H1 (cell line): ENCODE measurements around the gene GGT6. TPM values are rescaled to one million over a fixed set of nuclear protein-coding genes. Genes with fewer than 3 reads are reported as not detected.

ENCODE experiments used
- CTCF ChIA-PET: fragments of 300-600 bp; sonication (Branson Sonifier 250); formaldehyde crosslinking; loops from one replicate; lab custom pipeline; 2021; ENCODE audit not compliant: partially characterized antibody; lab: Charles Lee
- POLR2A ChIA-PET: fragments of 300-600 bp; sonication (Branson Sonifier 250); formaldehyde crosslinking; loops from one replicate; lab custom pipeline; 2021; ENCODE audit warnings: inconsistent platforms; ENCODE audit not compliant: partially characterized antibody; lab: Charles Lee
- DNase-seq, 2 experiments: peaks; one replicate each; pipeline versions ENCODE4 v3.0.0 to v3.0.0-alpha.2; 2010 to 2022; ENCODE audit warnings: low spot score in 2 of 2, low read depth in 1 of 2, mixed read lengths in 1 of 2
- FAIRE-seq: peaks from 2 replicates; lab custom pipeline; 2011; peaks lifted over from hg19 to GRCh38; lab: Jason Lieb, UNC
- H2AFZ ChIP-seq: 2 replicates; pipeline ENCODE4 v1.8.1; 2012; ENCODE audit warnings: low read length, inconsistent platforms
- H2AK5ac ChIP-seq: 2 replicates; pipeline ENCODE4 v1.6.1; 2013; ENCODE audit warnings: low read depth, low read length
- H2BK120ac ChIP-seq: replicated peaks from 2 replicates; pipeline ENCODE3; 2013; ENCODE audit warnings: low read depth, low read length, inconsistent platforms
- H2BK12ac ChIP-seq: 2 replicates; pipeline ENCODE4 v1.6.1; 2013; ENCODE audit warnings: low read depth, low read length
- H2BK15ac ChIP-seq: 2 replicates; pipeline ENCODE4 v1.6.1; 2013; ENCODE audit warnings: low read length
- H2BK20ac ChIP-seq: 2 replicates; pipeline ENCODE4 v1.6.1; 2013; ENCODE audit warnings: low read length
- H2BK5ac ChIP-seq: 2 replicates; pipeline ENCODE4 v1.6.1; 2013; ENCODE audit warnings: low read depth, low read length
- H3K14ac ChIP-seq: 2 replicates; pipeline ENCODE4 v1.6.1; 2013; ENCODE audit warnings: inconsistent platforms; ENCODE audit not compliant: insufficient read length
- H3K18ac ChIP-seq: 2 replicates; pipeline ENCODE4 v1.6.1; 2013; ENCODE audit warnings: low read length; ENCODE audit errors: extremely low read depth
- H3K23ac ChIP-seq: 2 replicates; pipeline ENCODE4 v1.6.1; 2013; ENCODE audit warnings: inconsistent platforms; ENCODE audit not compliant: insufficient read length
- H3K23me2 ChIP-seq: 2 replicates; pipeline ENCODE4 v1.6.1; 2013; ENCODE audit warnings: low read depth, low read length
- H3K27ac ChIP-seq: 2 replicates; pipeline ENCODE4 v1.6.1; 2011; ENCODE audit warnings: low read depth, low read length, inconsistent platforms
- H3K27me3 ChIP-seq, 4 experiments: replicated peaks in 1 of 4; 1 replicate in 1 of 4; 2 replicates in 3 of 4; pipeline versions ENCODE4 v1.6.1 to v1.8.1; 2011 to 2013; ENCODE audit warnings: low read length in 3 of 4, mild to moderate bottlenecking in 3 of 4, inconsistent platforms in 2 of 4, mixed read lengths in 2 of 4, moderate library complexity in 1 of 4; ENCODE audit not compliant: control insufficient read depth in 3 of 4, insufficient read depth in 3 of 4; ENCODE audit errors: extremely low read depth in 1 of 4
- H3K36me3 ChIP-seq, 4 experiments: 2 replicates each; pipeline versions ENCODE4 v1.6.1 to v1.8.1; 2011 to 2013; ENCODE audit warnings: mild to moderate bottlenecking in 4 of 4, low read length in 3 of 4, moderate library complexity in 2 of 4, control low read depth in 1 of 4, inconsistent platforms in 1 of 4; ENCODE audit not compliant: insufficient read depth in 4 of 4, control insufficient read depth in 2 of 4
- H3K4ac ChIP-seq: replicated peaks from 2 replicates; pipeline ENCODE3; 2013; ENCODE audit warnings: low read length, low read depth, mixed read lengths, inconsistent platforms; ENCODE audit not compliant: insufficient read length
- H3K4me1 ChIP-seq, 4 experiments: replicated peaks in 1 of 4; 1 replicate in 1 of 4; 2 replicates in 3 of 4; pipeline versions ENCODE4 v1.6.1 to v1.8.1; 2011 to 2013; ENCODE audit warnings: low read length in 3 of 4, inconsistent platforms in 2 of 4, mixed read lengths in 1 of 4; ENCODE audit not compliant: insufficient read depth in 4 of 4, control insufficient read depth in 3 of 4
- H3K4me2 ChIP-seq, 2 experiments: 2 replicates each; pipeline versions ENCODE4 v1.6.1 to v1.8.1; 2011 to 2013; ENCODE audit warnings: low read depth in 2 of 2, low read length in 2 of 2, control low read depth in 1 of 2, inconsistent platforms in 1 of 2, mild to moderate bottlenecking in 1 of 2; ENCODE audit not compliant: insufficient read depth in 1 of 2
- H3K4me3 ChIP-seq, 4 experiments: fragments of 200-600, 300-600 bp in 1 of 4; sonication (generic), shearing (Covaris generic), sonication (Bioruptor Twin) in 1 of 4; 2 replicates each; pipeline versions ENCODE4 v1.5.1 to v1.8.1; 2011 to 2016; ENCODE audit warnings: low read length in 4 of 4, low read depth in 3 of 4, control low read depth in 2 of 4, inconsistent platforms in 2 of 4, mild to moderate bottlenecking in 2 of 4, mixed read lengths in 1 of 4, moderate library complexity in 1 of 4; ENCODE audit not compliant: insufficient read depth in 2 of 4; ENCODE audit errors: extremely low read depth in 1 of 4
- H3K56ac ChIP-seq: replicated peaks from 2 replicates; pipeline ENCODE3; 2013; ENCODE audit warnings: low read depth, mild to moderate bottlenecking, mixed read lengths, low read length, inconsistent platforms; ENCODE audit not compliant: insufficient read length
- H3K79me1 ChIP-seq: 2 replicates; pipeline ENCODE4 v1.6.1; 2013; ENCODE audit warnings: low read depth, low read length, control low read depth
- H3K79me2 ChIP-seq, 2 experiments: 2 replicates each; pipeline versions ENCODE4 v1.6.1 to v1.8.1; 2012 to 2013; ENCODE audit warnings: low read length in 2 of 2, mild to moderate bottlenecking in 2 of 2, inconsistent platforms in 1 of 2; ENCODE audit not compliant: insufficient read depth in 2 of 2, control insufficient read depth in 1 of 2
- H3K9ac ChIP-seq, 4 experiments: replicated peaks in 1 of 4; 1 replicate in 1 of 4; 2 replicates in 3 of 4; pipeline versions ENCODE4 v1.6.1 to v1.8.1; 2011 to 2013; ENCODE audit warnings: low read depth in 3 of 4, low read length in 3 of 4, control low read depth in 2 of 4, mild to moderate bottlenecking in 2 of 4, moderate library complexity in 2 of 4, inconsistent platforms in 1 of 4; ENCODE audit errors: extremely low read depth in 1 of 4
- H3K9me3 ChIP-seq, 2 experiments: 2 replicates each; pipeline versions ENCODE4 v1.6.1 to v1.8.1; 2012 to 2013; ENCODE audit warnings: mild to moderate bottlenecking in 2 of 2, moderate library complexity in 2 of 2, control low read depth in 1 of 2, inconsistent platforms in 1 of 2, low read depth in 1 of 2, low read length in 1 of 2, mixed read lengths in 1 of 2; ENCODE audit not compliant: insufficient read depth in 2 of 2
- H4K20me1 ChIP-seq, 2 experiments: replicated peaks in 1 of 2; 2 replicates each; pipeline versions ENCODE3 to v1.8.1; 2011 to 2013; ENCODE audit warnings: inconsistent platforms in 2 of 2, low read length in 2 of 2, mild to moderate bottlenecking in 1 of 2; ENCODE audit not compliant: insufficient read depth in 2 of 2, control insufficient read depth in 1 of 2
- H4K5ac ChIP-seq: 2 replicates; pipeline ENCODE4 v1.6.1; 2013; ENCODE audit warnings: low read length, low read depth, mixed read lengths, inconsistent platforms; ENCODE audit not compliant: insufficient read length
- H4K8ac ChIP-seq: 2 replicates; pipeline ENCODE4 v1.8.0; 2013; ENCODE audit warnings: mild to moderate bottlenecking, moderate library complexity, low read length, inconsistent platforms; ENCODE audit not compliant: insufficient read depth; ENCODE audit errors: extremely low read depth
- H4K91ac ChIP-seq: replicated peaks from 2 replicates; pipeline ENCODE3; 2013; ENCODE audit warnings: low read length, mixed read lengths, inconsistent platforms; ENCODE audit not compliant: insufficient read length
- ASH2L ChIP-seq: fragments of 200-600, 300-600 bp; sonication (generic); IDR thresholded peaks from one replicate; pipeline ENCODE4 v1.7.1; 2017; ENCODE audit warnings: low read length
- ATF2 ChIP-seq: IDR thresholded peaks from 2 replicates; pipeline ENCODE4 v1.6.1; 2012; ENCODE audit warnings: low read length, inconsistent platforms
- CBX5 ChIP-seq: fragments of 300-800, 300-1000 bp; sonication (generic); IDR thresholded peaks from 2 replicates; pipeline ENCODE4 v1.7.1; 2016; ENCODE audit warnings: antibody characterized with exemption, low read length, low read depth
- CREB1 ChIP-seq: IDR thresholded peaks from 2 replicates; pipeline ENCODE4 v1.6.1; 2012; ENCODE audit warnings: inconsistent platforms
- GABPA ChIP-seq: IDR thresholded peaks from 2 replicates; pipeline ENCODE4 v1.6.1; 2011; ENCODE audit warnings: mild to moderate bottlenecking, low read length, moderate library complexity, borderline replicate concordance; ENCODE audit not compliant: insufficient read depth
- MAFK ChIP-seq: IDR thresholded peaks from 2 replicates; pipeline ENCODE4 v1.6.1; 2012; ENCODE audit warnings: low read depth, mild to moderate bottlenecking, improper control_type of control experiment, low read length
- NANOG ChIP-seq: IDR thresholded peaks from 2 replicates; pipeline ENCODE4 v1.6.1; 2011; ENCODE audit warnings: low read length, low read depth, mild to moderate bottlenecking, inconsistent platforms; ENCODE audit not compliant: insufficient read depth, poor library complexity, severe bottlenecking
- POLR2AphosphoS5 ChIP-seq: IDR thresholded peaks from 2 replicates; pipeline ENCODE4 v1.6.1; 2011; ENCODE audit warnings: low read depth, low read length
- SRF ChIP-seq: IDR thresholded peaks from 2 replicates; pipeline ENCODE4 v1.6.1; 2011; ENCODE audit warnings: mild to moderate bottlenecking, low read depth, low read length, moderate library complexity
- USF2 ChIP-seq: IDR thresholded peaks from 2 replicates; pipeline ENCODE4 v1.6.1; 2011; ENCODE audit warnings: low read length, improper control_type of control experiment
- WGBS, 2 experiments: shearing (Covaris generic) in 1 of 2; methylation state at CpG; one replicate each; pipeline versions ENCODE4 v1.1.6 to v1.1.7; 2013 to 2015; ENCODE audit warnings: low lambda C conversion rate in 2 of 2, mixed read lengths in 2 of 2, inconsistent platforms in 1 of 2, low coverage in 1 of 2, missing lambda C conversion rate in 1 of 2; ENCODE audit not compliant: insufficient replicate concordance in 2 of 2, insufficient coverage in 1 of 2, insufficient read length in 1 of 2; ENCODE audit errors: extremely low coverage in 1 of 2, missing lambda C conversion rate in 1 of 2; 5-methylcytosine and 5-hydroxymethylcytosine counted together
- polyA plus RNA-seq, 7 experiments: library from polyadenylated mRNA; depleted of rRNA in 3 of 7; stranded (reverse) in 5 of 7; unstranded in 2 of 7; fragments of >200 nt in 5 of 7; fragments of 200-250 nt in 2 of 7; gene quantifications; 1 replicate in 5 of 7; 2 replicates in 1 of 7; 4 replicates in 1 of 7; pipeline versions ENCODE4 v1.2.1 to v1.2.3, GENCODE V29; 2011 to 2013; ENCODE audit warnings: missing spikeins in 2 of 7, mixed read lengths in 2 of 7
- total RNA-seq: library from RNA; stranded (reverse); fragmentation: NEBNext Ultra II Directional; extraction: Animal tissue kit (Norgen Biotek cat#: 25700); gene quantifications from 2 replicates; pipeline ENCODE4 v1.2.1, GENCODE V29; 2021

Gene GGT6
- total and polyA plus RNA-seq, 2 of the 8 experiments (the other 6 are each of a cell fraction or from before 2014, with no cell fraction given), result 0.18 TPM; not detected in 1

GRCh38 chr17:4610162-4610561, 49.8 kb upstream of the GGT6 start:
- no peak overlapping the region for H3K18ac ChIP-seq
- no peak overlapping the region for H4K91ac ChIP-seq
- no peak overlapping the region for H2BK20ac ChIP-seq
- no peak overlapping the region for H3K56ac ChIP-seq
- H2BK15ac ChIP-seq, result no peak overlapping the region
- H2AK5ac ChIP-seq, result no peak overlapping the region
- ChIA-PET CTCF (interaction anchor here (0.6 to 6.8 kb wide), 9 partner anchors 15 to 53 kb away, joined by 3 to 51 read pairs (median 4); partner anchors contain the start of genes GGT6 and SMTNL2), POLR2A (interaction anchor here (0.6 to 1.8 kb wide), 5 partner anchors 12 to 339 kb away, joined by 3 to 8 read pairs (median 3); partner anchors contain the start of gene PFN1)
- H2BK120ac ChIP-seq, result no peak overlapping the region
- no peak overlapping the region for H2BK12ac ChIP-seq
- H4K5ac ChIP-seq, result no peak overlapping the region
- H3K27ac ChIP-seq, result no peak overlapping the region
- peaks cover 0 to 6% (median 0%) of the 10 kb centered on the region in 4 experiments; a peak in 1 of 7 replicates for H3K4me1 ChIP-seq
- FAIRE-seq (no peak), DNase-seq (no peak)
- no peaks in the 10 kb centered on the region for H3K23me2 ChIP-seq
- H3K4ac ChIP-seq, result no peak overlapping the region
- no peaks in the 10 kb centered on the region for H3K79me1 ChIP-seq
- H2BK5ac ChIP-seq, result no peak overlapping the region
- H3K79me2 ChIP-seq, result no peaks in the 10 kb centered on the region
- H3K27me3 ChIP-seq, result no peaks in the 10 kb centered on the region; a peak in 1 of 7 replicates
- no peaks in the 10 kb centered on the region for H3K9me3 ChIP-seq
- no peak overlapping the region for H2AFZ ChIP-seq
- H3K14ac ChIP-seq, result no peak overlapping the region
- H3K23ac ChIP-seq, result no peak overlapping the region
- H3K36me3 ChIP-seq, result no peaks in the 10 kb centered on the region
- 86% methylated on average over 5 of the region's 5 CpGs; no CpG with 5 or more reads in 1 of the 2 experiments for WGBS, 2 experiments
- no peak overlapping the region for H3K9ac ChIP-seq
- H3K4me2 ChIP-seq, result no peak overlapping the region
- H4K20me1 ChIP-seq, result no peaks in the 10 kb centered on the region
- no peak overlapping the region for H4K8ac ChIP-seq
- H3K4me3 ChIP-seq, result no peak overlapping the region
- TF ChIP-seq CBX5 (no peak), NANOG (no peak), POLR2AphosphoS5 (no peak), CREB1 (no peak), USF2 (no peak), GABPA (no peak), ATF2 (no peak), SRF (no peak), MAFK (no peak), ASH2L (no peak)
